Measurements from ENCODE around the gene GREB1L. TPM values are rescaled to one million over a fixed set of nuclear protein-coding genes. Genes with fewer than 3 reads are reported as not detected.

GREB1L gene
- total and polyA plus RNA-seq, 2 donors from 2014 or later: 0.79 TPM; not detected in 1

DNA sequence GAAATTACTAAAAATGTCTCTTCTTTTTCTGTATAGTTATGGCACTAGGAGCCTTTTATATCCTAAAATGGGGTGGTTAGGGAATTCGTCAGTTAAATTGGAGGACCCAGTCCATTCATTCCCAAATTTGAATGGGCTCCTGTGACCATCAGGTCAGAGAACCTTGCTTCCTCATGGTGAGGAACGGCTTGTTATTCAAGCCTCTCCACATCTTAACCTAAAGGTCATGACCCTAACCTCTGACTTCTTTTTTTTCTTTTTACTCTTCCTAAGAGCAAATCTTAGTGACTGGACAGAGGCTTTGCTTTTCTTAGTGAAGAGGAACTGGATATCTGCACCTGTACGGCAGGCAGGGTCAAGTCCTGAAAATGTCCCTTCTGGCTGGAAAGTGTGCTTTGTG, 53.1 kb downstream of the GREB1L start:
- intact Hi-C loops (cut with DNase I): no loop called here
- Histone ChIP-seq H3K9ac (ENCODE audit: low read length in 3 of 3) (no peak overlapping the region), H3K9me3 (ENCODE audit: control insufficient read depth in 2 of 3, insufficient read depth in 1 of 3, low read length in 3 of 3) (no peaks in the 10 kb centered on the region), H3K36me3 (ENCODE audit: control insufficient read depth in 2 of 3, insufficient read depth in 3 of 3, low read length in 3 of 3) (no peaks in the 10 kb centered on the region), H3K27me3 (ENCODE audit: control insufficient read depth, insufficient read depth, low read length) (no peaks in the 10 kb centered on the region), H3K4me1 (ENCODE audit: control insufficient read depth in 2 of 3, insufficient read depth in 2 of 3, low read depth in 1 of 3, low read length in 3 of 3) (no peaks in the 10 kb centered on the region), H3K27ac (ENCODE audit: low read depth in 2 of 2, low read length in 2 of 2) (no peak overlapping the region), H3K4me3 (ENCODE audit: low read length in 3 of 3) (no peak overlapping the region)
- TF ChIP-seq, protein P1, sequence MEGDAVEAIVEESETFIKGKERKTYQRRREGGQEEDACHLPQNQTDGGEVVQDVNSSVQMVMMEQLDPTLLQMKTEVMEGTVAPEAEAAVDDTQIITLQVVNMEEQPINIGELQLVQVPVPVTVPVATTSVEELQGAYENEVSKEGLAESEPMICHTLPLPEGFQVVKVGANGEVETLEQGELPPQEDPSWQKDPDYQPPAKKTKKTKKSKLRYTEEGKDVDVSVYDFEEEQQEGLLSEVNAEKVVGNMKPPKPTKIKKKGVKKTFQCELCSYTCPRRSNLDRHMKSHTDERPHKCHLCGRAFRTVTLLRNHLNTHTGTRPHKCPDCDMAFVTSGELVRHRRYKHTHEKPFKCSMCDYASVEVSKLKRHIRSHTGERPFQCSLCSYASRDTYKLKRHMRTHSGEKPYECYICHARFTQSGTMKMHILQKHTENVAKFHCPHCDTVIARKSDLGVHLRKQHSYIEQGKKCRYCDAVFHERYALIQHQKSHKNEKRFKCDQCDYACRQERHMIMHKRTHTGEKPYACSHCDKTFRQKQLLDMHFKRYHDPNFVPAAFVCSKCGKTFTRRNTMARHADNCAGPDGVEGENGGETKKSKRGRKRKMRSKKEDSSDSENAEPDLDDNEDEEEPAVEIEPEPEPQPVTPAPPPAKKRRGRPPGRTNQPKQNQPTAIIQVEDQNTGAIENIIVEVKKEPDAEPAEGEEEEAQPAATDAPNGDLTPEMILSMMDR (IDR thresholded peaks at IDR 0.05; ENCODE audit: borderline replicate concordance, extremely low read depth, insufficient read depth): no peak
- no peak for FAIRE-seq
- no peak for DNase-seq

DNA sequence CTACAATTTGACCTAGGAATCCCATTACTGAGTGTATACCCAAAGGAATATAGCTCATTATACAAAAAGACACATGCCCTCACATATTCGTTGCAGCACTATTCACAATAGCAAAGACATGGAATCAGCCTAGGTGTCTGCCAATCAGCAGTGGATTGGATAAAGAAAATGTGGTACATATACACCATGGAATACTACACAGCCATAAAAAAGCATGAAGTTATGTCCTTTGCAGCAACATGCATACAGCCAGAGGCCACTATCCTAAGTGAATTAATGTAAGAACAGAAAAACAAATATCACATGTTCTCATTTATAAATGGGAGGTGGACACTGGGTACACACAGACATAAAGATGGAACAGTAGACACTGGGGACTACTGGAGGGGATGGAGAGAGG, 54.0 kb downstream of the GREB1L start:
- H3K4me1 ChIP-seq (ENCODE audit: control insufficient read depth in 2 of 3, insufficient read depth in 2 of 3, low read depth in 1 of 3, low read length in 3 of 3): no peaks in the 10 kb centered on the region
- intact Hi-C loops (cut with DNase I): no loop called here
- no peak for DNase-seq
- no peaks in the 10 kb centered on the region for H3K27me3 ChIP-seq (ENCODE audit: control insufficient read depth, insufficient read depth, low read length)
- TF ChIP-seq, protein P1 (IDR thresholded peaks at IDR 0.05; ENCODE audit: borderline replicate concordance, extremely low read depth, insufficient read depth): no peak
- no peaks in the 10 kb centered on the region for H3K36me3 ChIP-seq (ENCODE audit: control insufficient read depth in 2 of 3, insufficient read depth in 3 of 3, low read length in 3 of 3)
- FAIRE-seq: no peak
- no peak overlapping the region for H3K27ac ChIP-seq (ENCODE audit: low read depth in 2 of 2, low read length in 2 of 2)
- no peak overlapping the region for H3K9ac ChIP-seq (ENCODE audit: low read length in 3 of 3)
- no peaks in the 10 kb centered on the region for H3K9me3 ChIP-seq (ENCODE audit: control insufficient read depth in 2 of 3, insufficient read depth in 1 of 3, low read length in 3 of 3)
- no peak overlapping the region for H3K4me3 ChIP-seq (ENCODE audit: low read length in 3 of 3)

DNA sequence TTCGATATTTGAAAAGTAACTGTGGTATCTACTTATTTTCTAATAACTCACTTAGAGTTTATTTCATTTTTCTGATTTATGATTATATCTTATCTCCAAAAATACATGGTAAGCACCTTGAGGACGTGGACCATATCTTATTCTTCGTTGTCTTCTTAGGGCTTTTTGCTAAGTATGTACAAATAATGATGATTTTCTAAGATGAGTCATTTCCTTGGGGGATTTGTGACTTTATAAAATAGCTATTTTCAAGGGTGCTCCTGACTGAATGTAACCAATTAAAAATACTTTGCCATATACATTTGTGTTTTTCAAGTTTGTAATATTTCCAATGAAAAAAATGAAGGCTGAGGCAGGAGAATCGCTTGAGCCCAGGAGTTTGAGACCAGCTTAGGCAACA, 56.3 kb downstream of the GREB1L start:
- H3K36me3 ChIP-seq (ENCODE audit: control insufficient read depth in 2 of 3, insufficient read depth in 3 of 3, low read length in 3 of 3): no peaks in the 10 kb centered on the region
- TF ChIP-seq, protein P1 (IDR thresholded peaks at IDR 0.05; ENCODE audit: borderline replicate concordance, extremely low read depth, insufficient read depth): no peak
- no peaks in the 10 kb centered on the region for H3K9me3 ChIP-seq (ENCODE audit: control insufficient read depth in 2 of 3, insufficient read depth in 1 of 3, low read length in 3 of 3)
- H3K4me3 ChIP-seq (ENCODE audit: low read length in 3 of 3): no peak overlapping the region
- no peak overlapping the region for H3K9ac ChIP-seq (ENCODE audit: low read length in 3 of 3)
- H3K27ac ChIP-seq (ENCODE audit: low read depth in 2 of 2, low read length in 2 of 2): no peak overlapping the region
- intact Hi-C loops (cut with DNase I): no loop called here
- DNase-seq (no peak), FAIRE-seq (no peak)
- no peaks in the 10 kb centered on the region for H3K27me3 ChIP-seq (ENCODE audit: control insufficient read depth, insufficient read depth, low read length)
- H3K4me1 ChIP-seq (ENCODE audit: control insufficient read depth in 2 of 3, insufficient read depth in 2 of 3, low read depth in 1 of 3, low read length in 3 of 3): no peaks in the 10 kb centered on the region
